ENCODE data around the gene PARP2. TPM values are rescaled to one million over a fixed set of nuclear protein-coding genes. Genes with fewer than 3 reads are reported as not detected.

The PARP2 gene
- total and polyA plus RNA-seq, 2 donors (not counting 1 experiment from before 2014, with no cell fraction given) = 17.0 to 22.4 TPM

- H3K4me3 ChIP-seq (ENCODE audit: control extremely low read depth in 1 of 5, extremely low read depth in 1 of 5, insufficient read depth in 1 of 5, low read depth in 2 of 5, low read length in 4 of 5) = peak within 1 kb of the TSS; percentile 72 to 96 (median 95)
- peak; percentile 94 for DNase-seq
- CTCF ChIA-PET = interaction anchor here (0.8 to 1.6 kb wide), 3 partner anchors 13 to 301 kb away, joined by 4 to 7 read pairs (median 4); no protein-coding TSS in a partner anchor
- Mint-ChIP-seq H3K27ac (peak within 1 kb of the TSS; percentile 85), H3K4me1 (peaks cover 24% of the 10 kb centered on the region), H3K4me3 (peak within 1 kb of the TSS; percentile 89), H3K27me3 (no peaks in the 10 kb centered on the region), H3K9me3 (ENCODE audit: insufficient read depth) (no peaks in the 10 kb centered on the region)
- H3K9me3 ChIP-seq (ENCODE audit: control extremely low read depth in 1 of 3, control insufficient read depth in 2 of 3, insufficient read depth in 1 of 3, low read length in 2 of 3) = no peaks in the 10 kb centered on the region
- intact Hi-C loops (cut with micrococcal nuclease) = loop anchor here (1.0 to 2.0 kb wide), 2 partner anchors 21 to 38 kb away; partner anchors contain the start of gene PARP2
- ATAC-seq (ENCODE audit: low read depth) = peak; percentile 100
- POLR2A ChIA-PET = no interaction called here
- H3K4me2 ChIP-seq (replicated peaks; ENCODE audit: low read depth, low read length, poor library complexity, severe bottlenecking) = peak within 1 kb of the TSS; percentile 75
- WGBS (ENCODE audit: insufficient coverage) = 0% methylated on average over 25 of the region's 27 CpGs
- H3K9ac ChIP-seq (ENCODE audit: low read length) = peak within 1 kb of the TSS; percentile 82
- no peaks in the 10 kb centered on the region for H4K20me1 ChIP-seq (ENCODE audit: control insufficient read depth, insufficient read depth, low read length, poor library complexity, severe bottlenecking)
- H3K27me3 ChIP-seq (replicated peaks in 1 of 4; ENCODE audit: control extremely low read depth in 1 of 4, control insufficient read depth in 3 of 4, insufficient read depth in 4 of 4, low read length in 3 of 4) = no peaks in the 10 kb centered on the region
- H3K79me2 ChIP-seq (ENCODE audit: control insufficient read depth, insufficient read depth, low read length) = peaks cover 29% of the 10 kb centered on the region
- peaks cover 6 to 14% of the 10 kb centered on the region in 2 donors for H3K4me1 ChIP-seq (ENCODE audit: control insufficient read depth in 2 of 2, insufficient read depth in 2 of 2, low read length in 2 of 2)
- peak within 1 kb of the TSS; percentile 87 for H2AFZ ChIP-seq (ENCODE audit: insufficient read depth, low read depth, low read length, poor library complexity, severe bottlenecking)
- H3K27ac ChIP-seq (ENCODE audit: low read length in 2 of 2) = peak within 1 kb of the TSS in 1 of 2 donors; percentile 35
- peaks cover 6 to 16% of the 10 kb centered on the region in 2 experiments for H3K36me3 ChIP-seq (replicated peaks in 1 of 2; ENCODE audit: control extremely low read depth in 1 of 2, control insufficient read depth in 1 of 2, extremely low read depth in 1 of 2, insufficient read depth in 2 of 2, low read length in 1 of 2)
- TF ChIP-seq CTCF (IDR thresholded peaks at IDR 0.05) = peak; percentile 87
- no peak for TF ChIP-seq EZH2 (IDR thresholded peaks at IDR 0.05; ENCODE audit: borderline replicate concordance, insufficient read depth, low read depth, low read length, poor library complexity, severe bottlenecking)
Observed at GRCh38 chr14:20305265-20306078, 38.0 kb upstream of the PARP2 start, which contains the start of gene TTC5. Gene TTC5, minus strand, starts transcription at chr14:20305951. Its CDS starts 14 bp downstream, at chr14:20305937.

DNA sequence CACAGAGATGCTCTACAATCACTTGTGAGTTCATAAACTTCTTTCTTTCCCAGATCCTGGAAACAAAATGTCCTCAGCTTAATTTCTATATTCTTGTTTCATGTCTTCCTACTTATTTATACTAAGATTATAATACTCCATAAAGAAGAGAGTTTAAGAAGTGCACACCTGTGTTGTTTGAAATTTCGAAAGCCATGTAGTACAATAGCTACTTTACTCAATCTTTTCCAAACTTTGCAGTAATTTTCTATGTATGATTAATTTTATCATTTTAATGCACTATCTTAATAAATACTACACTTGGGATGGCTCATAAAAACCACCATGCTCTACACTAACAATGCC is 37.4 kb upstream of the PARP2 start:
- Histone ChIP-seq H3K27ac (ENCODE audit: low read length in 2 of 2) (no peak overlapping the region), H3K79me2 (ENCODE audit: control insufficient read depth, insufficient read depth, low read length) (peaks cover 29% of the 10 kb centered on the region), H3K4me2 (replicated peaks; ENCODE audit: low read depth, low read length, poor library complexity, severe bottlenecking) (peak overlapping the region; percentile 75), H4K20me1 (ENCODE audit: control insufficient read depth, insufficient read depth, low read length, poor library complexity, severe bottlenecking) (no peaks in the 10 kb centered on the region), H3K27me3 (replicated peaks in 1 of 4; ENCODE audit: control extremely low read depth in 1 of 4, control insufficient read depth in 3 of 4, insufficient read depth in 4 of 4, low read length in 3 of 4) (no peaks in the 10 kb centered on the region), H3K4me1 (ENCODE audit: control insufficient read depth in 2 of 2, insufficient read depth in 2 of 2, low read length in 2 of 2) (peaks cover 6 to 14% of the 10 kb centered on the region in 2 donors), H3K9me3 (ENCODE audit: control extremely low read depth in 1 of 3, control insufficient read depth in 2 of 3, insufficient read depth in 1 of 3, low read length in 2 of 3) (no peaks in the 10 kb centered on the region), H3K9ac (ENCODE audit: low read length) (peak overlapping the region; percentile 82), H3K36me3 (replicated peaks in 1 of 2; ENCODE audit: control extremely low read depth in 1 of 2, control insufficient read depth in 1 of 2, extremely low read depth in 1 of 2, insufficient read depth in 2 of 2, low read length in 1 of 2) (peaks cover 6 to 10% of the 10 kb centered on the region in 2 experiments), H2AFZ (ENCODE audit: insufficient read depth, low read depth, low read length, poor library complexity, severe bottlenecking) (no peak overlapping the region), H3K4me3 (ENCODE audit: control extremely low read depth in 1 of 5, extremely low read depth in 1 of 5, insufficient read depth in 1 of 5, low read depth in 2 of 5, low read length in 4 of 5) (peak overlapping the region in 1 of 5 experiments; percentile 95)
- intact Hi-C loops (cut with micrococcal nuclease) = no loop called here
- CTCF ChIA-PET = interaction anchor here (0.5 to 1.6 kb wide), 4 partner anchors 12 to 301 kb away, joined by 4 to 7 read pairs (median 4); no protein-coding TSS in a partner anchor
- no peaks in the 10 kb centered on the region for H3K27me3 Mint-ChIP-seq
- peaks cover 24% of the 10 kb centered on the region for H3K4me1 Mint-ChIP-seq
- H3K27ac Mint-ChIP-seq = peak overlapping the region; percentile 85
- H3K9me3 Mint-ChIP-seq (ENCODE audit: insufficient read depth) = no peaks in the 10 kb centered on the region
- WGBS (ENCODE audit: insufficient coverage) = no CpG with 5 or more reads among the region's 1 CpG
- DNase-seq (no peak), ATAC-seq (ENCODE audit: low read depth) (no peak)
- peak overlapping the region; percentile 89 for H3K4me3 Mint-ChIP-seq
- peak; percentile 40 for TF ChIP-seq CTCF (IDR thresholded peaks at IDR 0.05)
- TF ChIP-seq EZH2 (IDR thresholded peaks at IDR 0.05; ENCODE audit: borderline replicate concordance, insufficient read depth, low read depth, low read length, poor library complexity, severe bottlenecking) = no peak
- POLR2A ChIA-PET = no interaction called here

All from B cell (primary cell).